GOT3 (cell line): Measurements from ENCODE around the gene NEUROD2.
"Not testable (repeated sequence)": the region's sequence is repeated elsewhere in the genome, so short reads cannot be mapped to it uniquely, and the experiment has no call there.

Source experiments
- DNase-seq: peaks from one replicate; lab custom pipeline; 2025; ENCODE audit warnings: mixed read lengths; lab: John Stamatoyannopoulos, UW

NEUROD2 gene

GRCh38 chr17:39602533-39603303, 5.0 kb downstream of the NEUROD2 start:
- no peak for DNase-seq

GRCh38 chr17:39601758-39602532, 5.8 kb downstream of the NEUROD2 start:
- no peak for DNase-seq

- DNase-seq, result no peak
Measured at GRCh38 chr17:39600997-39601597, 6.6 kb downstream of the NEUROD2 start.

- DNase-seq, result no peak
Measured at GRCh38 chr17:39600288-39600996, 7.3 kb downstream of the NEUROD2 start.

GRCh38 chr17:39599665-39600231, 8.0 kb downstream of the NEUROD2 start:
- DNase-seq, result no peak

- DNase-seq, result no peak
Measured at GRCh38 chr17:39599004-39599664, 8.6 kb downstream of the NEUROD2 start.

GRCh38 chr17:39598630-39599003, 9.1 kb downstream of the NEUROD2 start:
- DNase-seq, result no peak

- no peak for DNase-seq
Measured at GRCh38 chr17:39598047-39598481, 9.7 kb downstream of the NEUROD2 start.

- DNase-seq, result no peak
Measured at GRCh38 chr17:39597372-39598046, 10.2 kb downstream of the NEUROD2 start.

GRCh38 chr17:39596543-39597267, 11.0 kb downstream of the NEUROD2 start:
- DNase-seq, result no peak

- no peak for DNase-seq
Measured at GRCh38 chr17:39595928-39596510, 11.7 kb downstream of the NEUROD2 start.

- DNase-seq, result no peak
Measured at GRCh38 chr17:39595294-39595693, 12.4 kb downstream of the NEUROD2 start.

- DNase-seq, result no peak
Measured at GRCh38 chr17:39593371-39593770, 14.3 kb downstream of the NEUROD2 start.

GRCh38 chr17:39591958-39592954, 15.5 kb downstream of the NEUROD2 start:
- no peak for DNase-seq

GRCh38 chr17:39590180-39590579, 17.5 kb downstream of the NEUROD2 start:
- DNase-seq, result not testable (repeated sequence)

- DNase-seq, result no peak
Measured at GRCh38 chr17:39582658-39583057, 25.1 kb downstream of the NEUROD2 start.

- DNase-seq, result no peak
Measured at GRCh38 chr17:39581759-39582085, 26.0 kb downstream of the NEUROD2 start.

GRCh38 chr17:39581071-39581758, 26.5 kb downstream of the NEUROD2 start:
- DNase-seq, result no peak
